RWPE2 (cell line): ENCODE results near the gene CFAP46.

Experiments
- ATAC-seq: fragments of 200-7000 bp; cut with Tn5 transposase; 3 replicates; pipeline ENCODE4 v1.9.1; 2021; ENCODE audit warnings: low read depth
- DNase-seq: peaks from one replicate; pipeline ENCODE4 v3.0.0-alpha.2; 2020; ENCODE audit warnings: low spot score
- H3K27ac ChIP-seq: fragments of 450-650 bp; 2 replicates; pipeline ENCODE4 v1.5.1; 2017; ENCODE audit warnings: mild to moderate bottlenecking; ENCODE audit not compliant: poor library complexity, severe bottlenecking
- H3K27me3 ChIP-seq: fragments of 250-450 bp; sonication (Bioruptor Pico); 2 replicates; pipeline ENCODE4 v1.5.1; 2021; ENCODE audit warnings: mild to moderate bottlenecking, moderate library complexity; ENCODE audit not compliant: insufficient read depth, poor library complexity, severe bottlenecking
- H3K36me3 ChIP-seq: fragments of 250-450 bp; sonication (Bioruptor Pico); 2 replicates; pipeline ENCODE4 v1.5.1; 2020; ENCODE audit warnings: low read depth, mild to moderate bottlenecking, moderate library complexity
- H3K4me1 ChIP-seq: fragments of 250-450 bp; sonication (Bioruptor Pico); 2 replicates; pipeline ENCODE4 v1.5.1; 2021; ENCODE audit warnings: mild to moderate bottlenecking, moderate library complexity; ENCODE audit not compliant: insufficient read depth, poor library complexity, severe bottlenecking
- H3K4me3 ChIP-seq: fragments of 250-450 bp; sonication (Bioruptor Pico); 2 replicates; pipeline ENCODE4 v1.5.1; 2021; ENCODE audit warnings: mild to moderate bottlenecking, moderate library complexity; ENCODE audit not compliant: severe bottlenecking
- H3K9me3 ChIP-seq: fragments of 250-450 bp; sonication (Bioruptor Pico); 2 replicates; pipeline ENCODE4 v1.5.1; 2021; ENCODE audit warnings: mild to moderate bottlenecking, moderate library complexity; ENCODE audit not compliant: severe bottlenecking
- TF ChIP-seq, protein P1 (sequence below): fragments of 450-650 bp; IDR thresholded peaks from one replicate; pipeline ENCODE4 v1.5.1; 2017; ENCODE audit warnings: mild to moderate bottlenecking, moderate library complexity; ENCODE audit not compliant: poor library complexity, severe bottlenecking

The CFAP46 gene

DNA sequence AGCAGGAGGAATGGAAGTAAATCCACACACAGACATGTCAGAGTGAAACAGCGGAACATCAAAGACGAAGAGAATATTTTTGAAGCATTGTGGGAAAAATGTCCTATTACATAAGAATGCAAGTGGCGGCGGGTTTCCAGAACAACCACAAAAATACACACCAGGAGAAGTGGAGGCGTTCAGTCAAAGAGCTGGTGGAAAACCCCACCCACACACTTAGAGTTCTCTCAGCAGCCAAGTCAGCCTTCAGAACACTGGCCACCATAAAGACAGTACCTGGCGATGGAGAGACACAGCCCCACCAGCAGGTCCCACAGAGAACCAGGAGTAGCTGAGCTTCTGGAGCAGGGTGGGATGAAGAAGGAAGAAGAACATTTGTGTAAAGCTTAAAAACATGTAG, 180.1 kb downstream of the CFAP46 start:
- TF ChIP-seq, protein P1, sequence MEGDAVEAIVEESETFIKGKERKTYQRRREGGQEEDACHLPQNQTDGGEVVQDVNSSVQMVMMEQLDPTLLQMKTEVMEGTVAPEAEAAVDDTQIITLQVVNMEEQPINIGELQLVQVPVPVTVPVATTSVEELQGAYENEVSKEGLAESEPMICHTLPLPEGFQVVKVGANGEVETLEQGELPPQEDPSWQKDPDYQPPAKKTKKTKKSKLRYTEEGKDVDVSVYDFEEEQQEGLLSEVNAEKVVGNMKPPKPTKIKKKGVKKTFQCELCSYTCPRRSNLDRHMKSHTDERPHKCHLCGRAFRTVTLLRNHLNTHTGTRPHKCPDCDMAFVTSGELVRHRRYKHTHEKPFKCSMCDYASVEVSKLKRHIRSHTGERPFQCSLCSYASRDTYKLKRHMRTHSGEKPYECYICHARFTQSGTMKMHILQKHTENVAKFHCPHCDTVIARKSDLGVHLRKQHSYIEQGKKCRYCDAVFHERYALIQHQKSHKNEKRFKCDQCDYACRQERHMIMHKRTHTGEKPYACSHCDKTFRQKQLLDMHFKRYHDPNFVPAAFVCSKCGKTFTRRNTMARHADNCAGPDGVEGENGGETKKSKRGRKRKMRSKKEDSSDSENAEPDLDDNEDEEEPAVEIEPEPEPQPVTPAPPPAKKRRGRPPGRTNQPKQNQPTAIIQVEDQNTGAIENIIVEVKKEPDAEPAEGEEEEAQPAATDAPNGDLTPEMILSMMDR = no peak
- no peaks in the 10 kb centered on the region for H3K9me3 ChIP-seq
- no peak for ATAC-seq

DNA sequence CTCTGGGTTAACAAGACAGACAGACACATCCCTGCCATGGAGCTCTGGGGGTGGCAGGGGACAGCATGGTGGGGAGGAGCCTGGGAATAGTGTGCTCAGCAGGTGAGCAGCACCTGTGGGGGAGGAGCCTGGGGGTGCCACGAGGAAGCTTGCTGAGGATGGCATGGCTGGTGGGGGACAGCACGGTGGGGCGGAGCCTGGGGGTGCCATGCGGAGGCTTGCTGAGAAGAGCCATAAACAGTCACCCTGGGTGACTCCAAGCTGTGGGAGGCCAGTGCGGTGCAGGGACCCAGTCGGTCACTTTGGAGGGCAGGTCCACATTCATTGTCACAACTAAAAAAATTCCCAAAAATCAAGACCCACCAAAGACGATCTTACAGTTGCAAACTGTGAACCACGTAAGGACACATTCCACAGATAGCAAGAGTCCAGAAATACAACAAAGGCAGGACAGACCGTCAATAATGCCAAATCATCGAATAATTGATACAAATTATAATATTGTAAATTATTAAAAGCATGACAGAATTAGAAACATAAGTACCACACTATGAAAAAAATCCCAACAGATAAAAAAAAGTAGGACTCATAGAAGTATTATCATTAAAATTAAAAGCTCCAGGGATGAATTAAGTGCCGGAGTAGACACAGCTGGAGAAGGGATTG, 180.8 kb downstream of the CFAP46 start:
- Histone ChIP-seq H3K4me1 (no peaks in the 10 kb centered on the region), H3K9me3 (no peaks in the 10 kb centered on the region), H3K27me3 (no peaks in the 10 kb centered on the region), H3K27ac (no peak overlapping the region), H3K36me3 (no peaks in the 10 kb centered on the region), H3K4me3 (no peak overlapping the region)
- DNase-seq = no peak
- ATAC-seq = no peak
- TF ChIP-seq, protein P1 = no peak

More for the DNA sequence above, 180.1 kb downstream of the CFAP46 start:
- no peaks in the 10 kb centered on the region for H3K27me3 ChIP-seq
- H3K27ac ChIP-seq = no peak overlapping the region
- no peak overlapping the region for H3K4me3 ChIP-seq
- no peak for DNase-seq
- H3K4me1 ChIP-seq = no peaks in the 10 kb centered on the region
- H3K36me3 ChIP-seq = no peaks in the 10 kb centered on the region

DNA sequence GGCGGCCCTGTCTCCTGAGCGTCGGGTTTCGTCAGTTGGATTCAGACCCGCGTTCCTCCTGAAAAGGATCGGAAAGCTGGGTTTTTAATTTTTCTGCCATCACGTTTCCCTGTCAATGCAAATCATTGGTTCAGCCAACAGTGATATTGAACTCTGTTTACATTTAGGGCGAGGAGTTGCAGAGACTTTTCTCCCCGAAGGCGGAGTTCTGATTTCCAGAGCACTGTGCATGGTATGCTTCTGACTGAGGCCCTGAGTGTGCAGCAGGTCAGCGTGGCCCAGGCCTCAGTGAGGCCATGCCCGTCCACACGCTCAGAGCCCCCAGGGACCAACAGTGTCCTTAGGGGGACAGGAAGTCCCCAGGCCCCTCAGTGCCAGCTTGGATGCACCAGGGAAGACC, 183.5 kb downstream of the CFAP46 start:
- TF ChIP-seq, protein P1 = no peak
- no peak overlapping the region for H3K4me3 ChIP-seq
- DNase-seq = no peak
- no peaks in the 10 kb centered on the region for H3K9me3 ChIP-seq
- H3K36me3 ChIP-seq = no peaks in the 10 kb centered on the region
- no peaks in the 10 kb centered on the region for H3K27me3 ChIP-seq
- ATAC-seq = no peak
- H3K27ac ChIP-seq = no peak overlapping the region
- H3K4me1 ChIP-seq = no peaks in the 10 kb centered on the region
